H1 (cell line): Measurements from ENCODE around the gene ELP5. TPM values are rescaled to one million over a fixed set of nuclear protein-coding genes. Genes with fewer than 3 reads are reported as not detected.
A peak's percentile ranks its signal among the peaks of the same experiment; 100 is the strongest.

Experiments used
- CBX5 ChIP-seq: fragments of 300-800, 300-1000 bp; sonication (generic); IDR thresholded peaks from 2 replicates; pipeline ENCODE4 v1.7.1; 2016; ENCODE audit warnings: antibody characterized with exemption, low read length, low read depth
- CREB1 ChIP-seq: IDR thresholded peaks from 2 replicates; pipeline ENCODE4 v1.6.1; 2012; ENCODE audit warnings: inconsistent platforms
- EGR1 ChIP-seq: IDR thresholded peaks from 2 replicates; pipeline ENCODE4 v1.6.1; 2011; ENCODE audit warnings: low read depth, low read length, borderline replicate concordance
- JUND ChIP-seq: IDR thresholded peaks from 2 replicates; pipeline ENCODE4 v1.6.1; 2011; ENCODE audit warnings: mild to moderate bottlenecking, improper control_type of control experiment, low read length
- PHF8 ChIP-seq: fragments of 200-600 bp; sonication (generic); conservative IDR thresholded peaks from 2 replicates; pipeline ENCODE4 v1.7.1; 2012; ENCODE audit warnings: low read depth, mild to moderate bottlenecking, inconsistent platforms, low read length, moderate library complexity
- TEAD4 ChIP-seq: IDR thresholded peaks from 2 replicates; pipeline ENCODE4 v1.6.1; 2012; ENCODE audit warnings: low read depth, low read length, inconsistent platforms, mixed read lengths
- polyA plus RNA-seq, 7 experiments: library from polyadenylated mRNA; depleted of rRNA in 3 of 7; stranded (reverse) in 5 of 7; unstranded in 2 of 7; fragments of >200 nt in 5 of 7; fragments of 200-250 nt in 2 of 7; gene quantifications; 1 replicate in 5 of 7; 2 replicates in 1 of 7; 4 replicates in 1 of 7; pipeline versions ENCODE4 v1.2.1 to v1.2.3, GENCODE V29; 2011 to 2013; ENCODE audit warnings: missing spikeins in 2 of 7, mixed read lengths in 2 of 7
- total RNA-seq: library from RNA; stranded (reverse); fragmentation: NEBNext Ultra II Directional; extraction: Animal tissue kit (Norgen Biotek cat#: 25700); gene quantifications from 2 replicates; pipeline ENCODE4 v1.2.1, GENCODE V29; 2021

ELP5 gene
- total and polyA plus RNA-seq, 2 of the 8 experiments (the other 6 are each of a cell fraction or from before 2014, with no cell fraction given): 75.4 to 107 TPM

DNA sequence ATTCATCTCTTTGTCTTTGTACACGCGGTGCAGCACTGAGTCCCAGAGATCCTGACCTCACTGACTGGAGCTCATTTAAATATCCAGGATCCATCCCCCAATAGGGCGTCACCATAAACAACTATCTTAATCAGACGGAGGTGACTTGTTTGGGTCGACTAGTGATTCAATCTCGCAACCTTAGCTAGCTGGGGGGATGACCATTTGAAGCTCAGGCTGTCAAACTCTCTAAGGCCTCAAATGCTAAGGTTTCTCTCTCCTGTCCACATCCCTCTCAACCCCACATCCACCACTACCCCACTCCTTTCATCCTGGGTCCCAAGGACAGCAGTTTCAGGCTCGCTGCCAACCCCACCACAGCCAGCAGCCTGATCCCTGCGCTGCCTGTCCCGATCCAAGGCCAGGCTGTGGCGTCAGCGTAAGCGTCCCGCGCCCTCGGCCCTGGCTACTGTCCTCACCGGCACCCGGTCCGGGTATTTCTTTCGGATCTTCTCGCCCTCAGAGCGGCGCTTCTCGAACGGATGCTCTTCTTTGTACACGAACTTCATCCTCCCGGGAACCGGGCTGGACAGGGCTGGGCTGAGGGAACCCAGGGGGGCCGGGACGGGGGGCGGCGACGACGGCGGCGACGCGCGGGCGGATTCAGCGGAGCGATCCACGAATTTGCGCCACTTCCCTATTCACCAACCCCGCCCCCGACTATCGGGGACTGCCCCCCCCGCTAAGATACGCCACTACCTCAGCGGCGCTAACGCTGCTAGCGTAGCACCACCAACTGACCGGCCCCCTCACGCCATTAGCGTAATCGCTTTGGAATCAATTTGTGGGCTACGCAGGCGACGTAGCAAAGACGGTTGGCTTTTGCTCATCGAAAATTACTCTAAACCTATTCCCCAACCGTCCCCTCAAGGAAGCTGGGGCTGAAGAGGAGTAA lies 10.0 kb upstream of the ELP5 start, which contains the start of gene GABARAP (continued):
- TF ChIP-seq JUND (no peak), PHF8 (peak; percentile 11; the same call in 1 of the 2 replicates), CBX5 (no peak), CREB1 (peak; percentile 80), EGR1 (peak; percentile 71; the same call in 1 of the 2 replicates), TEAD4 (no peak)
